Mammary epithelial cell (primary cell): ENCODE data around the gene BCR.

Experiments
- CTCF ChIP-seq, 2 donors: IDR thresholded peaks in 1 of 2; conservative IDR thresholded peaks in 1 of 2; 2 replicates each; pipeline ENCODE4 v1.5.1; 2011 to 2012; ENCODE audit warnings: inconsistent platforms in 2 of 2, low read length in 2 of 2, mild to moderate bottlenecking in 2 of 2, control low read depth in 1 of 2, low read depth in 1 of 2; ENCODE audit not compliant: insufficient read depth in 1 of 2; ENCODE audit errors: extremely low read depth in 1 of 2
- EZH2 ChIP-seq: IDR thresholded peaks from 2 replicates; pipeline ENCODE4 v1.6.1; 2012; ENCODE audit warnings: low read length, inconsistent platforms, borderline replicate concordance

GRCh38 chr22:23152238-23153114 lies 27.8 kb upstream of the BCR start:
- TF ChIP-seq CTCF (conservative IDR thresholded peaks at IDR 0.05 in 1 of 2, IDR thresholded peaks at IDR 0.05 in 1 of 2; ENCODE audit: extremely low read depth in 1 of 2, insufficient read depth in 1 of 2, low read depth in 1 of 2, low read length in 2 of 2) (no peak), EZH2 (no peak)
